8988T (cell line): Measurements from ENCODE around the gene SCN5A.

Experiments used
- DNase-seq: peaks from one replicate; pipeline ENCODE4 v3.0.0; 2011

Gene SCN5A

GRCh38 chr3:38646630-38647029, 2.9 kb downstream of the SCN5A start:
- DNase-seq, result peak; percentile 81

GRCh38 chr3:38646062-38646461, 3.4 kb downstream of the SCN5A start:
- no peak for DNase-seq

DNA sequence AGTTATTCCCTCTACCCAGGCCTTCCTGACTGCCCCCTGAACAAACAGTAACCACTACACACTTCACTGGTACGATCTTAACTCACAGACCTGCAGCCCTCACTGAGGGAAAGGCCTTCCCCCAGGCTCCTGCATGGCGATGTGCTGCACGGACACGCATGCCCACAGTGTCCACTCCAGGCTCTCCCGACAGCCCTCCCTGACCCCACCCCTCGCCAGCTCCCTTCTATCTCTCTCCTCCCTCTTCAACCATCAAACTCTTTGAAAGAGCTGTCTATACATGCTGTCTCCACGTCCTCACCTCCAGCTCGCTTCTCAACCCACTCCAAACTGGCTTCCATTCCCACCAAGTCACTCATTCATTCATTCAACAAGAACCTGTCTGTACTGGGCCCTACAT, 3.9 kb downstream of the SCN5A start:
- DNase-seq, result no peak

- no peak for DNase-seq
These were observed 4.4 kb downstream of the SCN5A start for GRCh38 chr3:38645076-38645475.

- no peak for DNase-seq
These were observed 4.8 kb downstream of the SCN5A start for GRCh38 chr3:38644662-38645053.

DNA sequence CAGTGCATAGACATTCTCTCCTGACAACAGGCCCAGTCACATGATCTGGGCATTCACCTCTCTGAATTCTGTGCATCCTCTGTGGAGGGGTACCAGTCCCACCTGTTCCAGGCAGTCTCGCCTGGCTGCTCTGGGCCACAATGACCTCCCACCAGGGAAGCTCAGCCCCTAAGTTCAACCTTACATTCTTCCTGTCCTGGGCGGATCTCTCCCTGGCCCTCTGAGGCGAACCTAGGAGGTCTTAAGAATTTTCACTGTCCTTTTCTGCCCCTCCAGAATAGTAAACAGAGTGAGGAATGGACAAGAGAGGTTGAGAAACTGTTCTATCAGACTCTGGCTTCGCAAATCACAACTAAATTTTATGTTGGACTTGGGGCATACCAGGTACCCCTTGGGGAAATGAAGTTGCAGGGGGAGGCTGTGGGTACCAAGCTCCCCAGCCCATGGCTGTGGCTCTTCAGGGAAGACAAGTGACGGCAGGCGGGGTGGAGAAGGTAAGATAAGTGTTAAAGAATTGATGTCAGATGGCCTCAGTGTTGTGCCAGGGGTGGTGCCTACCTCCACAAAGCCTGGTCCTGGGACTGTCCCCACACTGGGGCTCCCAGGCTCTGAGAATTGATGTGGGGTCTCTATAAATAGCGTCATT, 5.3 kb downstream of the SCN5A start:
- no peak for DNase-seq

- no peak for DNase-seq
These were observed 5.9 kb downstream of the SCN5A start for GRCh38 chr3:38643592-38643991.

DNA sequence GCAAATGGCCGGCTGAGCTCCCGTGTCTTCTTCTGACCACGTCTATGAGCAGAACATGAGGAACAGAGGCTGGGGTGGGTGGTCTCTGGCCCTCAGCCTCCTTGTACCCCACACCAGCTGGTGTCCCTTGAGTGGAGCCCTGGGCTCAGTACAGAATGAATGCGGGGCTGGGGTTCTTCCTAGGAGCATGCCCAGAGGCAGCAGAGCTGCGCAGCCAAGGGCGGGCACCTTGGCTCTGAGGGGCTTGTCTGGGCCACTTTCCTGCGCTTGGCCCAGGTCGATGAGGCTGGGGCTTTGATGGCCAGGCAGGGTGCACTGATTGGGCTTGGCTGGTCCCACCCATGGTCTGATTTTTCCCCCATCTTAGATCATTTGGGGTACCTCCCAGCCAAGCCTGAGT, 6.4 kb downstream of the SCN5A start:
- DNase-seq, result no peak

DNA sequence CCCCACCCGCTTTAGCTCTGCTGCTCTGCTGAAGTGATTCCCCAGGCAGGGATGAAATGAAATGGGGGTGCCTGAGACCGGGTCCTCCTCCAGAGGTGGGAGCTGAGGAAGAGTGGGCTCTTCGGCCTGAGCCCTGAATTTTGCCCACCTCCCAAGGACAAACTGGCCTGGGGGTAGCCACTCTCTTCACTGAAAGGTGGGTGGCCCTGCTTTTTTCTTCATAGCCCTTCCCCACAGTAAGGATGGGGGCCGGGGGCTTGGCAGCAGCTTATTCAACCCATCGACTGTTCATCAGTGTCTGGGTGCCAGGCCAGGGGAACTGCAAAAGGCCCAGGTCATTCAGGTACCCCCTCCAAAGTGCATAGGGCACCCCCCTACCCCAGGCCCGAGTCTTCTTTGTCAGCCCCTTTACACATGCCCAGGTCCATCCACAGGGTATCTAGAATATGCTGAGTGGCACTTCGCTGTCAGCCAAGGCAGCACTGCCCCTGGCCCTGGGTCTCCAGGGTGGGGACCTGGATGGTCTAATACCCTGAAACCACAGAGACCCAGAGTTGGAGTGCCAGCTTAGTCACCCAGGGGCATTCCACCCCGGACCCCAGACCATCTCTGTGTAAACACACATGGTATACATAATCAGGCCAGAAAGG, 7.9 kb downstream of the SCN5A start:
- peak; percentile 26 for DNase-seq

DNA sequence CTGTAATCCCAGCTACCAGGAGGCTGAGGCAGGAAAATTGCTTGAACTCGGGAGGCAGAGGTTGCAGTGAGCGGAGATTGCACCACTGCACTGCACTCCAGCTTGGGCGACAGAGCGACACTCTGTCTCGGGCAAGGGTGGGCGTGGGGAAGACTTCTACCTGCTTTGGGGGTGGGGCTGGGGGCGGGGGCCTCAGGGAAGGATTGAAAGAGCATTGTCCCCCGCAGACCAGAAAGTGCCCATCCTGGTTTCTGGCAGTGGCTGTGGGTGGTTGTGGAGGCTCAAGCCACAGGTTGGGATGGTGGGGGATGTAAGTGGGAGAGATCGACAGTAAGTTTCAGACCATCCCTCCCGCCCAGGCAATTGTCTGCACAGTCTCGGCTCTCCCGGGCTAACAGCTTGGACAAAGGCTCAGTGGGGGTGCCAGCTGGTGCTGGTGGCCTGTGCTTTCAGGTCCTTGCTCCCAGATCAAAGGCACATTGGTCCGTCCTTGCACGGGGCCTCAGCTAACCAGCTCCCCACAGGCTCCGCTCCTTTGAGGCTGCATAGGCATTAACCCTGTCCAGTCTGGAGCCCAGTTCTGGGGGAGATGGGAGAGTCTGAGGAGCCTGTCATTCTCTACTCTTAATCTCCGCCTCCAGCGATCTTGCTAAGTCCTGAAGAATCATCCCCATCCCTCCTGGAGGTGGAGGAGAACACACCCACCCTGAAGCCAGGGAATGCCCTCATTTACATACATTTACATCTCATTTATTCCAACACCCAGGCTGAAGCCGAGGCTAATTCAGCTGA, 8.6 kb downstream of the SCN5A start:
- peak; percentile 26 for DNase-seq

DNA sequence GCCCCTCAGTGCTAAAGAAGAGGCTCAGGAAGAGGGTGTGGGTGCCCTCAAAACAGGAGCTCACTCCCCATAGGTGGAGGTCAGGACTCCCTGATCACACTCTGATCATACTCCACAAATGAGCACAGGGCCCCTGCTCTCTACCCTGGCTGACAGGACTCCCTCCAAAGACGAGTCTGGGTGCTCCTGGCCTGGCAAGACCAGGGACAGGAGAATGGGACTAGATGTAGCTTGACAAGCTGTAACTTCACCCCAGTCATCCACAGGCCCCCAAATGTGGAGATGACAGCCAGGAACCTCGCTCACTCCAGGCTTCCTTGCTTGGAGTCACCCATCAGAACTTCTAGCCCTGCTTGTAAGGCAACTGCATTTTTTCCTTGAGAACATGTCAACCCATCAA, 11.1 kb downstream of the SCN5A start:
- DNase-seq, result no peak

DNA sequence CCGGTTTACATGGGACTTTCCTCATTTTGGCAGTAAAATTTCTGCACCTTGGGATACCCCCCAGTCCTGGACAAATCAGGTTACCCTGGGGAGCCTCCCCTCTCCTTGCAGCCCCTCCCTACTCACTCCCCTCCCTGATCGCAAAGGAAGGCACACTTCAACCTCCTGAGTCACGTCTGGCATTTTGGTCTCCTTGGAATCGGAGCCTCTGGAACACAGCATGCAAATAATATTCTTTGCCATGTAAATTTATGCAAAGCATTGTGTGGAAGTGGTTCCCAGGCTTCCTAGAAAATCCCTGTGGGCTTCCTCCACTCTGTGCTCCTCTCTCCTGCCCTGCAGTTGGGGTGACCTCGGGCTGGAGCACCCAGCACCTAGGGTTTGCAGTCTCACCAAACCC, 11.6 kb downstream of the SCN5A start:
- DNase-seq, result no peak

GRCh38 chr3:38636881-38637280, 12.6 kb downstream of the SCN5A start:
- DNase-seq, result no peak

DNA sequence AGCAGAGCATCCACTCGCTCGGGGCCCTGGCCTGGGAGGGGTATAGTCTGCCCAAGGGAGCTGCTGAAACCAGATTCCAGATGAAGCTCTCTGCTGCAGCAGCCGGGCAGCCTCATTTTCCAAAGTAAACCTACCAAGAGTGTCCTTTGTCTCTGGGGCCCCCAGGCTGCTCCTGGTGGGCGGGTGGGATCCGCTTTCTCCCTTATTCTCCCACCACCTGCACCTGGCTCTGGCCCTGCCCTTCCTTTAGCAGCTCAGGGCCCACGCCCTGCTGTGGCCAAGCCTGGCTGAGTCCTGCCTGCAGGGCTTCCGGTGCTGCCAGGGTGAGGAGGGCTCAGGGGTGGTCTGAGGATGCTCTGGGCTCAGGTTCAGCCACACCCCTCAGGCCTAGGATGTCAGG, 13.0 kb downstream of the SCN5A start:
- no peak for DNase-seq

GRCh38 chr3:38634111-38634510, 15.4 kb downstream of the SCN5A start:
- DNase-seq, result peak; percentile 84

DNA sequence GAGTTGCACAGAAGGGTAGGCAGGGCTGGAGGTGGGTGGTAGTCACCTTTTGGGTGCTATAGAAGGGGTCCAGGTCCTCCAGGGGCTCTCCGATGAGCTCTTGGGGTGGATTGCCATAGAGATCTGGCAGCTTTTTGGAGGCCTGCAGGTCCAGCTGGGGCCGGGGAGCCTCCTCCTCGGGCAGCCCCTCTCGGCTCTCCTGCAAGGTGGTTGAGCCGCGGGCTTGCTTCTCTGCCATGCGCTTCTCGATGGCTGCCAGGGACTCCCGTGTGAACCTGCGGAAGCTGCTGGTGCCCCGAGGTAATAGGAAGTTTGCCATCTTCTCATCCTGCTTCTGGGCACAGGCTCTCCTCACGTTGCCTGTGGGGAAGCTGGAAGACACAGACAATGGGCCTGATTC, 16.5 kb downstream of the SCN5A start:
- no peak for DNase-seq

DNA sequence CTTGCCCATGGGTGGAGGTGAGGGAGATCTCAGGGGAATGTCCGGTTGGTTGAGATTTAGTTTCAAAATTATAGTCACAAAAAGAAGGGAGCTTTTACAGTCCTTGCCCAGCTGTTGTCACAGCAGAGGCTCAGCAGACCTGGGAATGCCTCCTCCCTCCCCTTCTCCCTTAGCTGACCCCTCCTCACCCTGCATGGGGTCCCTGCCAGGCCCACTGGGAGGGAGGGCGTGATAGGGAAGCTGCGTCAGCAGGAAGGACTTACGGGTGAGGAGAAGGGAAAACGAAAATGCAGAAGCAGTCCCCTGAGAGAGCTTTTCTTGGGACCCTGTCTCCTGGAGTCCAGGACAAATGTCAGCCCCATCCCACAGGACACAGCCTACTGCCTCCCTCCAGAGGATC, 18.9 kb downstream of the SCN5A start:
- DNase-seq, result no peak

GRCh38 chr3:38630070-38630469, 19.4 kb downstream of the SCN5A start:
- no peak for DNase-seq

DNA sequence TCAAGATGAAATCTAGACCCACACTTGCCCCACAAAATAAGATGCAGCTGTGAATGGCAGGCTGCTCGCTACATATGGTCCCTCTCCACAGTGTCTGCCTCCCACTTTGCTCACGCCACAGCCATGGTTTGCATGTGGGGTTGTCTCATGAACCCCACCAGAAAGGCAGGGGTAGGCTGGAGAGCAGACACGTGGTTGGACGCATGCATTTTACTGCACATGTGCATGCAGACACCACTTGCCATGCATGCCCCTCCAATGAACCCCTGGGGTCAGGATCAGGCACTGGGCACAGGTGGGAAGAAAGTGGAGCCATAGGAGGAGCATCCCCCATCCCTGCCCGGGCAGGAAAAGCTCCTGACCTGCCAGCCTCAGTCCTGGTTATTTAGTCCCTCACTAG, 20.7 kb downstream of the SCN5A start:
- no peak for DNase-seq

DNA sequence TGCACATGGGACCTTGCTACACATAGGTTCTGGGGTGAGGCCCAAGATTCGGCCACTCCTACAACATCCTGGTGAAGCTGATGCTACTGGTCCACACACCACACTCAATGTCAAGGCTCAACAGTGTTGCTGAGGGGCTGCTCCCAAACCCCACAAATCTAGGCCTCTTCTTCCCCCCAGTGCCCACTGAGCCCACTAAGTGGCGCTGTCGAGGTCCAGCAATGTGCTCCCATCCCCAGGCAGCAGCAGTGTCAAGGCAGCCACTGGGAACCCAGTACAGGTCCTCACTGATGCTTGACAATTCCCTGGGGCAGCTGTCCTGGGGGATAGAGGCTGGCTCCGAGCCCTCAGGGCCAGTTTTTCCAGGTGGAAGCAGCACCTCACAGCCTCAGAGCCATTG, 21.5 kb downstream of the SCN5A start:
- peak; percentile 94 for DNase-seq

DNA sequence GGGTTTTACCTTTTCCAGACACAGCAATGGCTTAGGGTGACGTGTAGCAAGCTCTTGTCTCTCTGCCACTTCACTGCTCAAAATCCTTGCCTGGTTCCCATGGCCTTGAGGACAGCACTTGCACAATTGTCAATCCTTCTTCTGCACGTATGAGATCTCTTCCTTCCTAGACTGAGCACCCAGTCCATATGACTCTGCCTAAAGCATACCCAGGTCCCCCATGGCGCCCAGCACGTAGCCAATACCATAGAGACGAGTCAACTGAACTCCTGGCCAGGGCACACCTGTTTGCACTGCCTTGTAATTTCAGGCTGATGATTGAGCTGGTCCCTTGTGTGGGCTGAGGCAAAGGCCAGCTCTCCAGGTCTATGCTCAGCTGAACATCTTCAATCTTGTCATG, 23.3 kb downstream of the SCN5A start:
- no peak for DNase-seq

DNA sequence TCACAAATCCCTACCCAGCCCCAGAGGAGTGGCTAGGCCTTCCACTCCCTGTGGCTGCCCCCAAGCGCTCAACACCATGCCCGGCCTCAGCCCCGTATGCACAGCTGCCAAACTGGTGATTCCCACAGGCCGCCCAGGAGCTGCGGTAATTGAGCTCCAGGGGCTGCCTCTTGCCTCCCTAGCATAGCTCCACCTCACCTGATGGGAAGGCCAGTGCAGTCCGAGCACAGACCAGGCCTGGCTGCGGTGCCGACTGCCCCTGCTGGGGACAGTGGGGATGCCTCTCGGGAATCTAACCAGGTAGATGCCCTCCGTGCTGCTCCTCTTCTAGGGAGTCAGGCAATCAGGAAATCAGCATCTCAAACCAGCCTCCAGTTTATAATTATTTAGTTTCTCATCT, 25.9 kb downstream of the SCN5A start:
- DNase-seq, result no peak

GRCh38 chr3:38622336-38622735, 27.2 kb downstream of the SCN5A start:
- DNase-seq, result no peak

- no peak for DNase-seq
These were observed 29.3 kb downstream of the SCN5A start for GRCh38 chr3:38620236-38620635.
